Spleen (tissue), 11 donors: Measurements from ENCODE around the gene AHDC1. TPM values are rescaled to one million over a fixed set of nuclear protein-coding genes. Genes with fewer than 3 reads are reported as not detected.

Source experiments
- DNase-seq: peaks from one replicate; pipeline ENCODE4 v3.0.0-alpha.2; 2020
- H3K27ac ChIP-seq, 8 donors: fragments of 200-600 bp; sonication (generic) in 7 of 8; 1 replicate in 4 of 8; 2 replicates in 4 of 8; pipeline versions ENCODE4 v1.5.0 to v1.8.0; 2016 to 2021; ENCODE audit warnings: inconsistent platforms in 4 of 8, mild to moderate bottlenecking in 4 of 8, moderate library complexity in 1 of 8
- H3K27me3 ChIP-seq, 7 donors: fragments of 200-600 bp; sonication (generic) in 6 of 7; replicated peaks in 1 of 7; 1 replicate in 4 of 7; 2 replicates in 3 of 7; pipeline versions ENCODE4 v1.5.0 to v1.8.0; 2016 to 2021; ENCODE audit warnings: inconsistent platforms in 3 of 7, mild to moderate bottlenecking in 1 of 7
- H3K36me3 ChIP-seq, 6 donors: fragments of 200-600 bp; sonication (generic) in 5 of 6; 1 replicate in 4 of 6; 2 replicates in 2 of 6; pipeline versions ENCODE4 v1.5.0 to v1.8.0; 2016 to 2021; ENCODE audit warnings: inconsistent platforms in 2 of 6
- H3K4me1 ChIP-seq, 6 donors: fragments of 200-600 bp; sonication (generic) in 5 of 6; 1 replicate in 3 of 6; 2 replicates in 3 of 6; pipeline versions ENCODE4 v1.5.0 to v1.8.0; 2016 to 2021; ENCODE audit warnings: inconsistent platforms in 3 of 6
- H3K4me3 ChIP-seq, 8 donors: fragments of 200-600 bp; sonication (generic) in 7 of 8; 1 replicate in 4 of 8; 2 replicates in 4 of 8; pipeline versions ENCODE4 v1.5.0 to v1.8.0; 2016 to 2021; ENCODE audit warnings: inconsistent platforms in 4 of 8, mild to moderate bottlenecking in 4 of 8, moderate library complexity in 2 of 8
- H3K9me3 ChIP-seq, 8 donors: fragments of 200-600 bp; sonication (generic) in 7 of 8; 1 replicate in 4 of 8; 2 replicates in 4 of 8; pipeline versions ENCODE4 v1.5.0 to v1.8.0; 2016 to 2021; ENCODE audit warnings: inconsistent platforms in 4 of 8
- POLR2A ChIP-seq, 3 donors: fragments of 450-650 bp; IDR thresholded peaks; one replicate each; pipeline ENCODE4 v1.5.1; 2017; ENCODE audit warnings: antibody characterized with exemption in 3 of 3, mild to moderate bottlenecking in 1 of 3
- POLR2AphosphoS5 ChIP-seq, 3 donors: sonication (generic); formaldehyde crosslinking; IDR thresholded peaks; one replicate each; pipeline ENCODE4 v1.5.1; 2017; ENCODE audit warnings: antibody characterized with exemption in 3 of 3
- WGBS, 5 donors: extraction: QIAGEN DNeasy Blood & Tissue Kit in 3 of 5; methylation state at CpG; one replicate each; pipeline versions ENCODE4 v1.1.5 to v1.1.7; 2013 to 2018; 5-methylcytosine and 5-hydroxymethylcytosine counted together
- intact Hi-C: fragments of 100-400 bp; cut with DNase I; formaldehyde crosslinking; loops from one replicate; pipeline ENCODE4 v1.15.0; 2023; ENCODE audit warnings: low total_unique reads
- polyA plus RNA-seq, 3 donors: library from polyadenylated mRNA; stranded (reverse); fragments of 200-250 nt; gene quantifications; one replicate each; pipeline ENCODE4 v1.2.1, GENCODE V29; 2013
- total RNA-seq, 7 donors: library from RNA; depleted of rRNA in 3 of 7; stranded (reverse); fragments of >200 nt in 3 of 7; fragmentation: NEBNext Ultra II Directional in 4 of 7; extraction: Animal tissue kit (Norgen Biotek cat#: 25700) in 4 of 7; gene quantifications; one replicate each; pipeline versions ENCODE4 v1.1.0 to v1.2.1, GENCODE V29; 2016 to 2021
- TF ChIP-seq, protein P1 (sequence below), 11 experiments: fragments of 200-600 bp in 7 of 11; fragments of 450-650 bp in 4 of 11; sonication (generic) in 4 of 11; IDR thresholded peaks in 8 of 11; conservative IDR thresholded peaks in 3 of 11; 1 replicate in 7 of 11; 2 replicates in 4 of 11; pipeline versions ENCODE4 v1.4.0 to v1.8.0; 2016 to 2021; ENCODE audit warnings: antibody characterized with exemption in 11 of 11, inconsistent platforms in 4 of 11, mild to moderate bottlenecking in 1 of 11
- donor health status: healthy with polysubstance abuse.
- donor health status: DM: no; HTN: no; CAD: no; lungs with moderate emphysema.
- donor health status: DM: no; HTN: no; CAD: no.
- donor health status: Bipolar disorder and iron deficiency.
- donor health status: healthy.
- donor health status: DM: no; HTN: no; CAD: no.
- donor health status: DM: yes; HTN: yes; CAD: no.

Gene AHDC1
- total and polyA plus RNA-seq, 10 donors = 3.2 to 104 (median 42.7) TPM

- TF ChIP-seq POLR2AphosphoS5 (IDR thresholded peaks at IDR 0.05) = no peak
- no peak for TF ChIP-seq POLR2A (IDR thresholded peaks at IDR 0.05)
- TF ChIP-seq, protein P1, sequence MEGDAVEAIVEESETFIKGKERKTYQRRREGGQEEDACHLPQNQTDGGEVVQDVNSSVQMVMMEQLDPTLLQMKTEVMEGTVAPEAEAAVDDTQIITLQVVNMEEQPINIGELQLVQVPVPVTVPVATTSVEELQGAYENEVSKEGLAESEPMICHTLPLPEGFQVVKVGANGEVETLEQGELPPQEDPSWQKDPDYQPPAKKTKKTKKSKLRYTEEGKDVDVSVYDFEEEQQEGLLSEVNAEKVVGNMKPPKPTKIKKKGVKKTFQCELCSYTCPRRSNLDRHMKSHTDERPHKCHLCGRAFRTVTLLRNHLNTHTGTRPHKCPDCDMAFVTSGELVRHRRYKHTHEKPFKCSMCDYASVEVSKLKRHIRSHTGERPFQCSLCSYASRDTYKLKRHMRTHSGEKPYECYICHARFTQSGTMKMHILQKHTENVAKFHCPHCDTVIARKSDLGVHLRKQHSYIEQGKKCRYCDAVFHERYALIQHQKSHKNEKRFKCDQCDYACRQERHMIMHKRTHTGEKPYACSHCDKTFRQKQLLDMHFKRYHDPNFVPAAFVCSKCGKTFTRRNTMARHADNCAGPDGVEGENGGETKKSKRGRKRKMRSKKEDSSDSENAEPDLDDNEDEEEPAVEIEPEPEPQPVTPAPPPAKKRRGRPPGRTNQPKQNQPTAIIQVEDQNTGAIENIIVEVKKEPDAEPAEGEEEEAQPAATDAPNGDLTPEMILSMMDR (IDR thresholded peaks at IDR 0.05 in 8 of 11, conservative IDR thresholded peaks at IDR 0.05 in 3 of 11) = no peak
- WGBS, 5 donors = 87 to 94% (median 89%) methylated on average over 3 of the region's 3 CpGs
- Histone ChIP-seq H3K4me1 (peaks cover 32 to 62% (median 40%) of the 10 kb centered on the region in 6 donors), H3K9me3 (no peaks in the 10 kb centered on the region), H3K27ac (peak overlapping the region; percentile 97 to 100 (median 99)), H3K4me3 (no peak overlapping the region), H3K36me3 (no peaks in the 10 kb centered on the region), H3K27me3 (no peaks in the 10 kb centered on the region)
- DNase-seq = no peak
- intact Hi-C loops = loop anchor here (10.0 kb wide), 1 partner anchor 112 kb away; the partner anchor contains the start of gene AHDC1
These were observed 111.1 kb downstream of the AHDC1 start for GRCh38 chr1:27492796-27493195.

- DNase-seq = peak; percentile 75
- WGBS, 5 donors = 55 to 72% (median 64%) methylated on average over 9 of the region's 9 CpGs
- intact Hi-C loops = loop anchor here (10.0 kb wide), 1 partner anchor 113 kb away; the partner anchor contains the start of gene AHDC1
These were observed 111.9 kb downstream of the AHDC1 start for GRCh38 chr1:27491748-27492700.

GRCh38 chr1:27489973-27490741 is 113.8 kb downstream of the AHDC1 start, which contains the start of gene WASF2:
TSS of gene WASF2 (minus strand) at chr1:27490167. CDS start at chr1:27428890, 61,277 bp downstream.
- Histone ChIP-seq H3K4me3 (peak within 1 kb of the TSS; percentile 76 to 99 (median 93)), H3K27me3 (no peaks in the 10 kb centered on the region), H3K27ac (peak within 1 kb of the TSS; percentile 97 to 100 (median 99)), H3K36me3 (peaks cover 0 to 10% (median 0%) of the 10 kb centered on the region in 6 donors), H3K9me3 (no peaks in the 10 kb centered on the region), H3K4me1 (peaks cover 47 to 70% (median 62%) of the 10 kb centered on the region in 6 donors)
- TF ChIP-seq, protein P1 (IDR thresholded peaks at IDR 0.05 in 8 of 11, conservative IDR thresholded peaks at IDR 0.05 in 3 of 11) = peak in 4 of 11 experiments; percentile 13 to 28 (median 24)
- TF ChIP-seq POLR2A (IDR thresholded peaks at IDR 0.05) (peak; percentile 76 to 91 (median 85)), POLR2AphosphoS5 (IDR thresholded peaks at IDR 0.05) (peak; percentile 96 to 99 (median 99))
- intact Hi-C loops = loop anchor here (10.0 kb wide), 1 partner anchor 115 kb away; the partner anchor contains the start of gene AHDC1
- WGBS, 5 donors = 0 to 1% (median 1%) methylated on average over 21 to 50 of the region's 50 CpGs
- DNase-seq = peak; percentile 97

More at GRCh38 chr1:27491748-27492700, 111.9 kb downstream of the AHDC1 start:
- Histone ChIP-seq H3K9me3 (no peaks in the 10 kb centered on the region), H3K4me3 (no peak overlapping the region), H3K36me3 (no peaks in the 10 kb centered on the region), H3K27ac (peak overlapping the region; percentile 97 to 100 (median 99)), H3K27me3 (no peaks in the 10 kb centered on the region), H3K4me1 (peaks cover 33 to 60% (median 43%) of the 10 kb centered on the region in 6 donors)
- TF ChIP-seq POLR2AphosphoS5 (IDR thresholded peaks at IDR 0.05) (no peak), POLR2A (IDR thresholded peaks at IDR 0.05) (no peak)
- TF ChIP-seq, protein P1 (IDR thresholded peaks at IDR 0.05 in 8 of 11, conservative IDR thresholded peaks at IDR 0.05 in 3 of 11) = no peak
